HCT116 (cell line): ENCODE measurements around the gene DYRK2. TPM values are rescaled to one million over a fixed set of nuclear protein-coding genes. Genes with fewer than 3 reads are reported as not detected.

Source experiments
- ATAC-seq: fragments of 200-7000 bp; cut with Tn5 transposase; 2 replicates; pipeline ENCODE4 v1.9.1; 2020; ENCODE audit warnings: mild to moderate bottlenecking, moderate library complexity
- BruUV-seq: library from RNA; stranded (reverse); fragments of 400-500 nt; replicated peaks from 2 replicates; lab custom pipeline; 2021; lab: Mats Ljungman, UMichigan
- CTCF ChIA-PET: fragments of 300-600 bp; sonication (Branson Sonifier 250); formaldehyde crosslinking; loops from one replicate; lab custom pipeline; 2021; ENCODE audit warnings: antibody characterized with exemption; lab: Charles Lee
- POLR2A ChIA-PET: fragments of 300-600, 350-600 bp; sonication (Branson Sonifier 250); formaldehyde crosslinking; loops from one replicate; lab custom pipeline; 2021; ENCODE audit warnings: antibody characterized with exemption; lab: Charles Lee
- RAD21 ChIA-PET, 2 experiments: fragments of 300-600 bp; sonication (Branson Sonifier 250); formaldehyde crosslinking; loops; one replicate each; lab custom pipeline; 2023; ENCODE audit warnings: low total read pairs in 2 of 2; ENCODE audit not compliant: uncharacterized antibody in 2 of 2, unreplicated experiment in 2 of 2, low non-redundant PET in 1 of 2; lab: Charles Lee
- DNase-seq: peaks from one replicate; pipeline ENCODE4 v3.0.0-alpha.2; 2010; ENCODE audit warnings: low read depth, low spot score
- H2AFZ ChIP-seq: fragments of 200-600 bp; shearing (Covaris generic), sonication (generic); 2 replicates; pipeline ENCODE4 v1.6.1; 2017; ENCODE audit warnings: low read depth, mixed run types, mixed read lengths, antibody characterized with exemption, low read length; ENCODE audit not compliant: poor library complexity, severe bottlenecking
- H3K27ac ChIP-seq: 2 replicates; pipeline ENCODE4 v1.5.1; 2012; ENCODE audit warnings: low read depth, low read length
- H3K27me3 ChIP-seq: fragments of 200-600 bp; sonication (generic); 2 replicates; pipeline ENCODE4 v1.6.1; 2016; ENCODE audit warnings: mixed run types, low read length, mixed read lengths; ENCODE audit not compliant: insufficient read depth
- H3K36me3 ChIP-seq, 2 experiments: fragments of 200-500 bp in 1 of 2; fragments of 200-600 bp in 1 of 2; sonication (Bioruptor generic) in 1 of 2; sonication (generic) in 1 of 2; 2 replicates each; pipeline versions ENCODE4 v1.5.1 to v1.6.1; 2014 to 2016; ENCODE audit warnings: low read length in 2 of 2, inconsistent platforms in 1 of 2, mixed read lengths in 1 of 2, mixed run types in 1 of 2; ENCODE audit not compliant: insufficient read depth in 2 of 2, control insufficient read depth in 1 of 2
- H3K4me1 ChIP-seq, 2 experiments: fragments of 200-600 bp in 1 of 2; sonication (generic) in 1 of 2; 2 replicates each; pipeline versions ENCODE4 v1.5.1 to v1.6.1; 2012 to 2017; ENCODE audit warnings: low read length in 2 of 2, inconsistent platforms in 1 of 2, mild to moderate bottlenecking in 1 of 2, mixed read lengths in 1 of 2, mixed run types in 1 of 2, moderate library complexity in 1 of 2; ENCODE audit not compliant: insufficient read depth in 2 of 2, control insufficient read depth in 1 of 2
- H3K4me2 ChIP-seq: fragments of 200-600 bp; sonication (generic); 2 replicates; pipeline ENCODE4 v1.6.1; 2017; ENCODE audit warnings: mixed run types, low read length, mixed read lengths
- H3K4me3 ChIP-seq, 2 experiments: fragments of 200-600 bp in 1 of 2; sonication (generic) in 1 of 2; replicated peaks in 1 of 2; 2 replicates each; pipeline ENCODE4 v1.5.1; 2011 to 2016; ENCODE audit warnings: low read length in 2 of 2, control low read depth in 1 of 2, low read depth in 1 of 2, mild to moderate bottlenecking in 1 of 2, mixed read lengths in 1 of 2, mixed run types in 1 of 2
- H3K79me2 ChIP-seq: fragments of 200-600 bp; sonication (generic); 2 replicates; pipeline ENCODE4 v1.6.1; 2017; ENCODE audit warnings: mild to moderate bottlenecking, mixed run types, low read length, moderate library complexity, mixed read lengths; ENCODE audit not compliant: insufficient read depth
- H3K9ac ChIP-seq: fragments of 200-600 bp; sonication (generic); 2 replicates; pipeline ENCODE4 v1.6.1; 2016; ENCODE audit warnings: low read length, mixed read lengths
- H3K9me2 ChIP-seq: fragments of 200-600 bp; sonication (generic), shearing (Covaris generic); 2 replicates; pipeline ENCODE4 v1.6.1; 2017; ENCODE audit warnings: mixed run types, mild to moderate bottlenecking, moderate library complexity; ENCODE audit not compliant: insufficient read depth
- H3K9me3 ChIP-seq, 2 experiments: fragments of 200-500 bp in 1 of 2; fragments of 200-600 bp in 1 of 2; sonication (Bioruptor generic) in 1 of 2; sonication (generic) in 1 of 2; 2 replicates each; pipeline ENCODE4 v1.6.1; 2014 to 2017; ENCODE audit warnings: low read length in 2 of 2, mixed read lengths in 2 of 2, inconsistent platforms in 1 of 2, low read depth in 1 of 2, mild to moderate bottlenecking in 1 of 2, mixed run types in 1 of 2, moderate library complexity in 1 of 2; ENCODE audit not compliant: control insufficient read depth in 1 of 2, insufficient read depth in 1 of 2
- H4K20me1 ChIP-seq: fragments of 200-600 bp; sonication (generic), shearing (Covaris generic); 2 replicates; pipeline ENCODE4 v1.6.1; 2017; ENCODE audit warnings: mixed run types, mild to moderate bottlenecking, moderate library complexity; ENCODE audit not compliant: insufficient read depth
- CBX3 ChIP-seq: IDR thresholded peaks from 2 replicates; pipeline ENCODE4 v1.6.1; 2012; ENCODE audit warnings: low read depth
- CEBPB ChIP-seq: IDR thresholded peaks from 2 replicates; pipeline ENCODE4 v1.6.1; 2012; ENCODE audit warnings: low read depth
- CTCF ChIP-seq, 3 experiments: fragments of 200-600 bp in 1 of 3; sonication (generic) in 1 of 3; IDR thresholded peaks in 2 of 3; conservative IDR thresholded peaks in 1 of 3; 2 replicates each; pipeline ENCODE4 v1.5.1; 2012 to 2017; ENCODE audit warnings: low read depth in 2 of 3, low read length in 2 of 3, antibody characterized with exemption in 1 of 3, borderline replicate concordance in 1 of 3, control low read depth in 1 of 3, mild to moderate bottlenecking in 1 of 3, mixed read lengths in 1 of 3, mixed run types in 1 of 3, moderate library complexity in 1 of 3; ENCODE audit not compliant: insufficient read depth in 1 of 3
- FOSL1 ChIP-seq: IDR thresholded peaks from 2 replicates; pipeline ENCODE4 v1.6.1; 2012; ENCODE audit warnings: low read depth
- JUND ChIP-seq: IDR thresholded peaks from 2 replicates; pipeline ENCODE4 v1.6.1; 2012
- RAD21 ChIP-seq: IDR thresholded peaks from 2 replicates; pipeline ENCODE4 v1.6.1; 2012; ENCODE audit warnings: low read depth, mild to moderate bottlenecking
- SIN3A ChIP-seq: IDR thresholded peaks from 2 replicates; pipeline ENCODE4 v1.6.1; 2012; ENCODE audit warnings: low read depth
- SP1 ChIP-seq: IDR thresholded peaks from 2 replicates; pipeline ENCODE4 v1.6.1; 2012; ENCODE audit warnings: low read depth
- TCF7L2 ChIP-seq: IDR thresholded peaks from 2 replicates; pipeline ENCODE4 v1.7.0; 2011; ENCODE audit warnings: borderline replicate concordance, inconsistent platforms; ENCODE audit not compliant: insufficient read depth, insufficient read length; ENCODE audit errors: extremely low read depth
- ZFX ChIP-seq: fragments of 450-650 bp; IDR thresholded peaks from 2 replicates; pipeline ENCODE4 v1.6.1; 2017
- intact Hi-C: fragments of 100-400 bp; cut with micrococcal nuclease; formaldehyde crosslinking; loops from 2 replicates; pipeline ENCODE4 v1.10.0; 2022
- total RNA-seq: library from RNA; stranded (reverse); gene quantifications from one replicate; pipeline ENCODE4 v1.2.1, GENCODE V29; 2021; ENCODE audit not compliant: unreplicated experiment

Gene DYRK2
- total RNA-seq, 1 experiment from 2014 or later: 28.7 TPM

GRCh38 chr12:67649570-67650387 lies 1.2 kb downstream of the DYRK2 start:
- DNase-seq: no peak
- Histone ChIP-seq H4K20me1 (peaks cover 4% of the 10 kb centered on the region; the same call in 1 of the 2 replicates), H3K27me3 (no peaks in the 10 kb centered on the region), H3K36me3 (peaks cover 0 to 7% of the 10 kb centered on the region in 2 experiments; a peak in 1 of 4 replicates), H3K9ac (peak overlapping the region; percentile 89), H3K4me3 (peak overlapping the region; percentile 70 to 80), H3K9me2 (no peaks in the 10 kb centered on the region), H2AFZ (no peak overlapping the region), H3K27ac (peak overlapping the region; percentile 79), H3K4me1 (peaks cover 14 to 30% of the 10 kb centered on the region in 2 experiments), H3K9me3 (no peaks in the 10 kb centered on the region), H3K79me2 (peaks cover 58% of the 10 kb centered on the region), H3K4me2 (peak overlapping the region; percentile 90)
- POLR2A ChIA-PET: no interaction called here
- CTCF ChIA-PET: no interaction called here
- RAD21 ChIA-PET: no interaction called here
- no peak for TF ChIP-seq SIN3A
- TF ChIP-seq CEBPB: no peak
- no peak for TF ChIP-seq RAD21
- no peak for TF ChIP-seq JUND
- TF ChIP-seq FOSL1: no peak
- no peak for TF ChIP-seq CTCF (IDR thresholded peaks at IDR 0.05 in 2 of 3, conservative IDR thresholded peaks at IDR 0.05 in 1 of 3; ENCODE audit: borderline replicate concordance in 1 of 3, insufficient read depth in 1 of 3, low read depth in 2 of 3, low read length in 2 of 3)
- TF ChIP-seq CBX3: no peak
- no peak for TF ChIP-seq SP1
- TF ChIP-seq TCF7L2: no peak
- TF ChIP-seq ZFX: no peak
- no TSS peak for BruUV-seq
- ATAC-seq: peak; percentile 12; the same call in 1 of the 2 replicates
- intact Hi-C loops: loop anchor here (5.0 kb wide), 1 partner anchor 207 kb away; no protein-coding TSS in a partner anchor
